Mesothelial cell of epicardium (in vitro differentiated cells): Measurements from ENCODE around the gene ZNF317. TPM values are rescaled to one million over a fixed set of nuclear protein-coding genes. Genes with fewer than 3 reads are reported as not detected.

Experiments
- DNase-seq, 2 experiments: peaks; one replicate each; pipeline ENCODE4 v3.0.0; 2021; ENCODE audit warnings: low spot score in 2 of 2; ENCODE audit not compliant: unreplicated experiment in 2 of 2
- H3K27ac Mint-ChIP-seq: 2 replicates; pipeline ENCODE4 v1.8.0; 2021; ENCODE audit warnings: mixed read lengths
- H3K27me3 Mint-ChIP-seq: 2 replicates; pipeline ENCODE4 v1.8.0; 2021; ENCODE audit warnings: low read depth, mixed read lengths
- H3K36me3 Mint-ChIP-seq: 2 replicates; pipeline ENCODE4 v1.8.0; 2021; ENCODE audit warnings: mixed read lengths
- H3K4me1 Mint-ChIP-seq: 2 replicates; pipeline ENCODE4 v1.8.0; 2021; ENCODE audit warnings: mixed read lengths
- H3K4me3 Mint-ChIP-seq: 2 replicates; pipeline ENCODE4 v1.8.0; 2021; ENCODE audit warnings: mild to moderate bottlenecking, moderate library complexity, mixed read lengths
- H3K9me3 Mint-ChIP-seq: 2 replicates; pipeline ENCODE4 v1.8.0; 2021; ENCODE audit warnings: mixed read lengths
- total RNA-seq: library from RNA; stranded (reverse); gene quantifications from 3 replicates; pipeline ENCODE4 v1.2.1, GENCODE V29; 2021
- TF ChIP-seq, protein P1 (sequence below): fragments of 200-600 bp; sonication (generic); IDR thresholded peaks from one replicate; pipeline ENCODE4 v1.5.0; 2021; ENCODE audit warnings: antibody characterized with exemption; ENCODE audit not compliant: unreplicated experiment

The ZNF317 gene
- total RNA-seq, 1 donor from 2014 or later = 44.7 TPM

- Mint-ChIP-seq H3K4me3 (no peak overlapping the region), H3K27ac (no peak overlapping the region), H3K36me3 (peaks cover 70% of the 10 kb centered on the region), H3K4me1 (peaks cover 13% of the 10 kb centered on the region), H3K27me3 (no peaks in the 10 kb centered on the region), H3K9me3 (peaks cover 58% of the 10 kb centered on the region)
- no peak for DNase-seq
- TF ChIP-seq, protein P1, sequence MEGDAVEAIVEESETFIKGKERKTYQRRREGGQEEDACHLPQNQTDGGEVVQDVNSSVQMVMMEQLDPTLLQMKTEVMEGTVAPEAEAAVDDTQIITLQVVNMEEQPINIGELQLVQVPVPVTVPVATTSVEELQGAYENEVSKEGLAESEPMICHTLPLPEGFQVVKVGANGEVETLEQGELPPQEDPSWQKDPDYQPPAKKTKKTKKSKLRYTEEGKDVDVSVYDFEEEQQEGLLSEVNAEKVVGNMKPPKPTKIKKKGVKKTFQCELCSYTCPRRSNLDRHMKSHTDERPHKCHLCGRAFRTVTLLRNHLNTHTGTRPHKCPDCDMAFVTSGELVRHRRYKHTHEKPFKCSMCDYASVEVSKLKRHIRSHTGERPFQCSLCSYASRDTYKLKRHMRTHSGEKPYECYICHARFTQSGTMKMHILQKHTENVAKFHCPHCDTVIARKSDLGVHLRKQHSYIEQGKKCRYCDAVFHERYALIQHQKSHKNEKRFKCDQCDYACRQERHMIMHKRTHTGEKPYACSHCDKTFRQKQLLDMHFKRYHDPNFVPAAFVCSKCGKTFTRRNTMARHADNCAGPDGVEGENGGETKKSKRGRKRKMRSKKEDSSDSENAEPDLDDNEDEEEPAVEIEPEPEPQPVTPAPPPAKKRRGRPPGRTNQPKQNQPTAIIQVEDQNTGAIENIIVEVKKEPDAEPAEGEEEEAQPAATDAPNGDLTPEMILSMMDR = no peak
Measured at GRCh38 chr19:9144920-9145319, 4.7 kb downstream of the ZNF317 start.

DNA sequence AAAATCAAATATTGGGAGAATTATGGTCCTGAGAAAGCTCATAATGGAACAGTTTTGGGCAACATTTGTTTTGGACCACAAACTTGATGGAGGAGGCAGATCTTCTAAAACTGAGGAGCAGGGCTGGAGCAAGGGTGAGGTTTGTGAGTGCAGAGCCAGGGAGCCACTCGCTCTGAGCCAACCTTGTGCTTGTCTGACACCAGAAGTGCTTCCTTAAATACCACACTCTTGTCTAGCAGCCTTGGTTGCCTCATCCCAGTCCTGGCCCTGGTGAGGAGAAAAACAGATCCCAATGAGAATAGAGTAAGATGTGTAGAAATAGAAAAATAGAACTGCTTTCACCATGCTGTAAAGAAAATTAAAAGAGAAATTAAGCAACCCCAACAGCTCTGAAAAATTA, 6.7 kb downstream of the ZNF317 start:
- peaks cover 77% of the 10 kb centered on the region for H3K9me3 Mint-ChIP-seq
- H3K27me3 Mint-ChIP-seq = no peaks in the 10 kb centered on the region
- no peak overlapping the region for H3K4me3 Mint-ChIP-seq
- DNase-seq = no peak
- no peak overlapping the region for H3K27ac Mint-ChIP-seq
- H3K4me1 Mint-ChIP-seq = peaks cover 2% of the 10 kb centered on the region
- TF ChIP-seq, protein P1 = no peak
- H3K36me3 Mint-ChIP-seq = peaks cover 86% of the 10 kb centered on the region

DNA sequence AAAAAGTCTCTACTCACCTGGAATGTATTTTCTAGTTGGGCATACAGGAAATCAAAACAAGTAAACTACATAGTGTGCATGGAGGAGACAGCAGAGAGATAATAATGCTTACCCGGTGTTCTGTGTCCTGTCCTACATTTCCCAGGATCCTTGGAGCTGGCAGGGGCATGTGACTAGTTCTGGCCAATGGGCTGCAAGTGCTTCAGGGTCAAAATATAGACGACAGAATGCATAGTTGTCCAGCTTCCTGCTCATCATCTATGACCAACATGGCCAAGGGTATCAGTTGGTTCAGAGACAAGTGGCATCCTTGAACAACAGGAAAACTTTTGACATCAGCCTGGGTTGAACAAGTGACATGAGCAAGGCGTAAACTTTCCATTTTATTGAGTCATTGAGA, 8.5 kb downstream of the ZNF317 start:
- Mint-ChIP-seq H3K36me3 (peaks cover 90% of the 10 kb centered on the region), H3K27me3 (no peaks in the 10 kb centered on the region), H3K9me3 (peaks cover 84% of the 10 kb centered on the region), H3K4me1 (no peaks in the 10 kb centered on the region), H3K4me3 (no peak overlapping the region), H3K27ac (no peak overlapping the region)
- TF ChIP-seq, protein P1 = no peak
- no peak for DNase-seq

- Mint-ChIP-seq H3K4me1 (no peaks in the 10 kb centered on the region), H3K27me3 (no peaks in the 10 kb centered on the region), H3K4me3 (no peak overlapping the region), H3K9me3 (peaks cover 87% of the 10 kb centered on the region), H3K36me3 (peaks cover 91% of the 10 kb centered on the region), H3K27ac (no peak overlapping the region)
- TF ChIP-seq, protein P1 = no peak
- DNase-seq = no peak
Measured at GRCh38 chr19:9149997-9150396, 9.8 kb downstream of the ZNF317 start.

GRCh38 chr19:9150650-9151049, 10.5 kb downstream of the ZNF317 start:
- no peaks in the 10 kb centered on the region for H3K27me3 Mint-ChIP-seq
- no peak for DNase-seq
- H3K9me3 Mint-ChIP-seq = peaks cover 88% of the 10 kb centered on the region
- no peak overlapping the region for H3K4me3 Mint-ChIP-seq
- peaks cover 91% of the 10 kb centered on the region for H3K36me3 Mint-ChIP-seq
- H3K4me1 Mint-ChIP-seq = no peaks in the 10 kb centered on the region
- H3K27ac Mint-ChIP-seq = no peak overlapping the region
- TF ChIP-seq, protein P1 = no peak

GRCh38 chr19:9151367-9151766, 11.2 kb downstream of the ZNF317 start:
- peaks cover 94% of the 10 kb centered on the region for H3K36me3 Mint-ChIP-seq
- peaks cover 90% of the 10 kb centered on the region for H3K9me3 Mint-ChIP-seq
- no peaks in the 10 kb centered on the region for H3K27me3 Mint-ChIP-seq

More at GRCh38 chr19:9151367-9151766, 11.2 kb downstream of the ZNF317 start:
- H3K4me1 Mint-ChIP-seq = no peaks in the 10 kb centered on the region
- no peak overlapping the region for H3K4me3 Mint-ChIP-seq
- H3K27ac Mint-ChIP-seq = no peak overlapping the region
- DNase-seq = no peak
- TF ChIP-seq, protein P1 = no peak
